CD4-positive, alpha-beta T cell treated with Interleukin-6 at 100 ng/mL for 8 hours (primary cell): Measurements from ENCODE around the gene CUEDC1.

Experiments
- DNase-seq: peaks from one replicate; pipeline ENCODE4 v3.0.0-alpha.2; 2020; ENCODE audit warnings: mixed read lengths, low spot score

CUEDC1 gene

DNA sequence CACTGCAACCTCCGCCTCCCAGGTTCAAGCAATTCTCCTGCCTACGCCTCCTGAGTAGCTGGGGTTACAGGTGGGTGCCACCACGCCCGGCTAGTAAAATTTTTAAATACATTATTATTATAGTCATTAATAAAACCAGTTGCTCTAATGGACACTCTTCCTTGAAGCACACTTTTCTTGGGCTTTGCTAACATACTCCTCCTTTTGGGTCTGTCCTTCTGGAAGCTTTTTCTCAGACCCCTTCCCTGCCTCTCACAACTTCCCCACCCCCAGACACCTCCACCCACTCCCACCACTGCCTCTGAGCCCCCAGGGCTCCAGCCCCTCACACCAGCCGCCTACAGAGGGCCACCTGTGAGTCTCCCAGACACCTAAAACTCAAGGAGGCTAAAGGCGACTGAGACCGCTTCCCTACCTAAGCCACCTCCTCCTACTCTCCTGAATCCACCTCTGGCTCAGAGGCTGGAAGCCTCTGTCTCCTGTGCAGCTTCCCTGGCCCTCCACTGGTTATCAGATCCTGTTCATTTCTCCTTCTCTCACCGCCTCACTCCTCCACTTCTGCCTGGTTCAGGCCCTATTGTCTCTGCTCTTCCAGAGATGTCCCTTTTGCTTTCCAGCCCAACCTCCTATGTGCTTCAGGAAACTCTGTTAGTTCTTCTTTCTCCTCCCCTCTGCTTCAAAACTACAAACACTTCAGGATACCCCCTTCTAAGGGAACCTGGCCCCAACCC is 2.1 kb upstream of the CUEDC1 start:
- no peak for DNase-seq

DNA sequence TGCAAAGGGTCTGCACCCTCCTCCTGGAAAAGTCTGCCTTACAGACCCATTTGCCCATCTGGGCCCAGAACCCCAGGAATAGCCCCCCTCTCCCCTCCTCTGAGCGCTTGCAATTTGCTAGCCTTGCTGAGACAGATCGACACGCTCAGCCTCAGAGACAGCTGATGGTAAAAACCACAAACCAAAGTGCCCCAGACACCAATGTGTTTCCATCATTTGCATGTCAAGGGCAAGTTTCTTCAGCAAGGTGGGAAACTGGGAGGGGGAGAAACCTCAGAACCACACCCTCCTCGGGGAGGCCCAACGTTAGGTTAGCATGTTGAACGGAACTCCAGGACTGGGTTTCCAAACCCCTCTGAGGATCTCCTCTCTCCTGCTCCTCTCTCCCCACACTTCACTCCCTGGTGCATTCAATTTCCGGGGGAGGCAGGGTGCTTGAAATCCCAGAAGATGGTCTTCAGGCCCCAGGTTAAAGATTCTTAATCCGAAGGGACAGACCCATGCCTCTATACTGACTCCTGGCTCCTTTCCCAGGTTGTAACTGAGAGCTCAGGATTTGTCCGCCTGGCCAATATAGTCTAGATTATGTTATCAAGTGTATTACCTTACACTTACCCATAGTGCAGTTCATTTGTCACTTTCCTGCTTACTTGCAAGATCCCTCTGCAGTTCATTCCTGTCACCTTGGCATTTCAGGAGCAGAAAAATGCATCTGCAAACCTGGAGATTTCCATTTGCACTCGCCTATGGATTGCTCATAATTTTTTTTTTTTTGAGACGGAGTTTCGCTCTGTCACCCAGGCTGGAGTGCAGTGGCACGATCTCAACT is 1.3 kb upstream of the CUEDC1 start:
- DNase-seq: peak; percentile 33

DNA sequence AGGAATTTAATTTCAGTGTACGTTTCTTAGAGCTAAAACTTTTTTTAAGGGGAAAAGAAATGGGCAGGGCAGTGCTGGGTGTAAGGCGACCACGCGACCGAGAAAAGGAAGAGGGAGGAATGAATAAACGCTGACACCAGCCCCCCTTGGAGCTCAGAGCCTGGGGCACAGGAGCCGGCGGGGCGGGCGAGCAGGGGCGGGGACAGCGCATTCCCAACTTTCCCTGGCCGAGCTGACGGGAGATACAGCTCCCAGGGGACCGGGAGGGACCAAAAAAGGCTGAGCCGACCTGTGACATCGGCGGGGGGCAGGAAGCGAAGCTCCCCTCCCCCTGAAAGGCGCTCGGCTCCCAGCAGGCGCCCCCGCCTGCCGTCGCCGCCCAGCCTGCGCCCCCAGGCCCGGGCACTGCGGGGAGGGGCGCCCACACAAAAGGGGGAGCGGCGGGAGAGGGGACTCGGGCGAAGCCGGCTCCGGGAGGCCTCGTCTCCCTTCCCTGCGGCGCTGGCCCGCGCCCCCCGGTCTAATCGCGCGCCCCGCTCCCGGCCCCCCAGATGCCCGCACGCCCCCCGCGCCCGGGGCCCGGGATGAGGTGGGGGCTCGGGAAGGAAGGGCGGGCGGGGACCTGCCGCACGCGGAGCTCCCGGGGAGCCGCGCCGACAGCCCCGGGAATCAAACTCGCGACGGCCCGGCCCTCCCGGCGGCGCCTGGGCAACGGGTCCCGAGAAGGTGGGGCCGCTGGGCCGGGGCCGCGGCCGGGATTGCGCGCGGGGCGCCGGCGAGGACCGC is 622 bp downstream of the CUEDC1 start:
- DNase-seq: no peak

DNA sequence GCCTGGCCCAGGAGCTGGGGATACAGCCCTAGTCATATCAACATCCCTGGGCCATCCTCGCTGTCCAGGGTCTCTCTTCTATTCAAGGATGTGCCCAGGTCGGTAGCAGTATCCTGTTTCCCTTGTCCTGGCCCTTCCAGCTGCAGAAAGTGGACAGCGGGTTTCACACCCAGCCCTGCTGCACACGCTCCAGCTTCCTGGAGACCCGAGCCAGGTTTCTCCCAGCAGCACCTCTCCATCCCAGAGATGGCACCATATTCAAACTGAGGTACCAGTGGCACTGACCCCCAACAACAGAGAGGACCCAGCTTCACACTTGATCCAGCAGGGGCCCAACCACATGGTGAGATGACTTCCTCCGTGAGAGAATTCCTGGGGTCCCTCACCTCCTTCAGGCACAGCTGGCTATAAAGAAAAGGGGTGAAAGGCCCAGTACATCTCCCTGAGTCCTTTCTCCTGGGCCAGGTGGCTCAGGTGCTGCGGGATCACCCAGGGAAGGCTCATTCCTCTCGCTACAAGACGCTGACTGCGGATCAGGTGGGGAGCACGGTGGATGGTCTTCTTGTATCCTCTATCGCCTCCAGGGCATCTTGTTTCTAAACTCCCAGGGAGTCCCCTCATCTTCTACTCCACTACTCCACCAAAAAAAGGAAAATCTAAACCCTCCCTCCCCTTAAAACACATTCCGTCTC is 1.4 kb downstream of the CUEDC1 start:
- no peak for DNase-seq

DNA sequence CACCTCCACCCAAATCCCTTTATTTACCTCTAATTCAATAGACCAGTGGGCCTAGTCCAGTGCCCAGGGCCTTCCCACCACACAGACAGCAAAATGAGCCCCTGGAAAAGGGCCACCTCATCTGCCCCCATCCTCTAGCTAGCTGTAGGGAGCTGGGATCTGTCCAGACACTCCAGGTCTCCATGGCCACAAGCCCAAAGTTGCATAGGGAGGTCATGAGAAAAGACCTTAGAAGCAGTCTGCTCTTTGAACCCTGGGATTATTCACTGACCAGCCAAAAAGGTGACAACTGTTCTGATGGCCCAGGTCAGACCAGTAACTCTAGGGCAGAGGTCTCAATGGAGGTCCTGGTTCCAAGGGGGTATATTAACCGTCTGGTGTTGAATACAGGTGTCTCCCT is 2.0 kb downstream of the CUEDC1 start:
- no peak for DNase-seq

DNA sequence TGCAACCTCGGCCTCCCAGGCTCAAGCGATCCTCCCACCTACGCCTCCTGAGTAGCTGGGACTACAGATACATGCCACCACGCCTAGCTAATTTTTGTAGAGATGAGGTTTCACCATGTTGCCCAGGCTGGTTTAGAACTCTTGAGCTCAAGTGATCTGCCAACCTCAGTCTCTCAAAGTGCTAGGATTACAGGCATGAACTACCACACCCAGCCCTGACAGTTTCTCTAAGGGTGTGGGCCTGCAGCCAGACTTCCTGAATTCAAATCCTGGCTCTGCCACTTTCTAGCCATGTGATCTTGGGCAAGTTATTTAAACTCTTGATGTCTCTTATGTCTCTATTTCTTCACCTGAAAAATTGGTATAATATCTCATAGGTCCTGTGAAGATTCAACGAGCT is 5.6 kb downstream of the CUEDC1 start:
- no peak for DNase-seq

DNA sequence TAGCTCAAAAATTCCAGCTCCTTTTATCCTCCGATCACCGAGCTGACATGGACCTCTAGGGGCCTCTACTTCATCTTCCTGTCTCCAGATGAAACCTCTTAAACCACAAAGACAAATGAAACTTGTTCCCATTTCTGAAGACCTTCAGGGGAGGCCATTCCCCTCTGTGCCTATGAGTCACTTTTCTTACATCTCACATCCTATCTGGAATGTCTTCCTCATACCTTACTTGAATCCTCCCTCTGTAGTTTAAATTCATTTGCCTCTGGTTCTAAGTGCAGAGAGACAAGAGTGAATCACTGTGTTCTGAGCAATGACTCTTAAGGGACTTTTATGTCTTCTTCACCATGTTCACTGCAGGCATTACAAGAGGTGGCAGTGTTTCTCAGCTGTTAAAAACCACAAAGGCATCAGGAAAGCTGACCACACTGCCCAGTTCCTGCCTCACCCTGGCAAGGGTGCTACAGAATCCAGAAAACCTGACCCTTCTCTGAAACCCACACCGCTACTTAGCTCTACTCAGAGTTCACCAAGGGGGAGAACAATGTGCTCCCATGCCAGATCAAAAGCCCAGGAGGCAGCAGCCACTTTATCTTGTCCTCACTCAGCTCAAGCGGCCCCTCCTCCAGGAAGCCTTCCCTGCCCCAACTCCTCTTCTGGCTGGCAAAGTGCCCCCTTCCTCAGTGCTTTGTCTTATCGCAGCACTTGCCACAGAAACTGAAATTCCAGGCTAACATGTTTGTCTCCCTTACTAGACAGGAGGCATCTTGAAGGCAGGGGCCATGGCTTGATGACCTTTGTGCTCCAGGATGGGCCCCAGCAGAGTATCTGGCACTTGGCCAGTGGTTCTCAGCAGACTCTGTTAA is 6.4 kb downstream of the CUEDC1 start:
- DNase-seq: no peak

DNA sequence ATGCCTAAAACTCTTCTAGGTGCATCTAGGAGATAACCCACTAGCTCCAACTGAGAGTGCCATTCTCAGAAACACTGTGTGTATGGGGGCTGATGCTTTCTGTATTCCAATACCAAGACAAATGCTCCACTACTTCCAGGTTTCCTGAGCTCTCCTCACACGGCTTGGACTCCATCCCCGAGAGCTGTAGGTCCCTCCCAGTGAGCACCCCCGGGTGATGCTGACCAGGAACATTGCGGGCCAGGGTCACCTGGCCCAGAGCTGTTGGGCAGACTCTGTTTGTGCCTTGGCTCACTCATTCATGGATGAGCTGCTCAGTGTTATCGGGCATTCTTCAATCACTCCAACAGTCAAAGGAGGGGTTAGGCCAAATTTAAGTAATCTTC is 7.0 kb downstream of the CUEDC1 start:
- DNase-seq: no peak

DNA sequence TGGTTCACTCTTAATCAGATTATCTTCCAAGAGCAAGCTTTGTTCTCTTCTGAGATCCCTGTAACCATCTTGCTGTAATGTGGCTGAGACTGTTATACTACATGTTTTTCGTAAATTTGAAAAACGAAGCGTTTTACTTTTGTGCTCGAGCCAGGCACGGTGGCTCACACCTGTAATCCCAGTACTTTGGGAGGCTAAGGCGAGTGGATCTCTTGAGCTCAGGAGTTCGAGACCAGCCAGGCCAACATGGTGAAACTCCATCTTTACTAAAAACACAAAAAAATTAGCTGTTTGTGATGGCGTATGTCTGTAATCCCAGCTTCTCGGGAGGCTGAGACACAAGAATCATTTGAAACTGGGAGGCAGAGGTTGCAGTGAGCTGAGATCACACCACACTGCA is 7.8 kb downstream of the CUEDC1 start:
- DNase-seq: no peak

DNA sequence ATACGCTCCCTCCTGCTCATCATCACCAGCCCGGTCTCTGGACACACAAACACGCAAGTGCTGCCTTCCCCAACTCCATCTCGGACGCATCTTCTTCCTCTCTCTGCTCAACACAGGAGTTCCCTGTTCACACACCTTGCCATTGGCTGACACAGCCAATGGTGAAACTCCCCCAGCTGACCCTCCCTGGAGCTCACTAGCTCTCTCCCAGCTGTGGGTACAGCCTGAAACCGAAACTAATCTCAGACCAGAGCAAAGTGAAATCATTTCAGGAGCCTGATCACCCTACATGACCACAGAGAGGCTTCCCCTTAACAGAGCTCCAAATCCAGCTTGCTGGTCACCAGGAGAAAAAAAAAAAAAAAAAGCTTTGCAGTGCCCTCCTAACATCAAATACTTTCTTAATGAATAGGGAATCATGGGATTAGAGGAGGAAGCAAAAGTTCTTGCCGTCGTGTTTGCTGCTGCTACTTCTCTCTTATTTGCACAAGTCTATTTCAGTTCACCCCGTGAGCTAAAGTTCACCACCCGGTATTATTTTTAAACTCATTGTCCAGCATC is 8.3 kb downstream of the CUEDC1 start:
- DNase-seq: peak; percentile 42

DNA sequence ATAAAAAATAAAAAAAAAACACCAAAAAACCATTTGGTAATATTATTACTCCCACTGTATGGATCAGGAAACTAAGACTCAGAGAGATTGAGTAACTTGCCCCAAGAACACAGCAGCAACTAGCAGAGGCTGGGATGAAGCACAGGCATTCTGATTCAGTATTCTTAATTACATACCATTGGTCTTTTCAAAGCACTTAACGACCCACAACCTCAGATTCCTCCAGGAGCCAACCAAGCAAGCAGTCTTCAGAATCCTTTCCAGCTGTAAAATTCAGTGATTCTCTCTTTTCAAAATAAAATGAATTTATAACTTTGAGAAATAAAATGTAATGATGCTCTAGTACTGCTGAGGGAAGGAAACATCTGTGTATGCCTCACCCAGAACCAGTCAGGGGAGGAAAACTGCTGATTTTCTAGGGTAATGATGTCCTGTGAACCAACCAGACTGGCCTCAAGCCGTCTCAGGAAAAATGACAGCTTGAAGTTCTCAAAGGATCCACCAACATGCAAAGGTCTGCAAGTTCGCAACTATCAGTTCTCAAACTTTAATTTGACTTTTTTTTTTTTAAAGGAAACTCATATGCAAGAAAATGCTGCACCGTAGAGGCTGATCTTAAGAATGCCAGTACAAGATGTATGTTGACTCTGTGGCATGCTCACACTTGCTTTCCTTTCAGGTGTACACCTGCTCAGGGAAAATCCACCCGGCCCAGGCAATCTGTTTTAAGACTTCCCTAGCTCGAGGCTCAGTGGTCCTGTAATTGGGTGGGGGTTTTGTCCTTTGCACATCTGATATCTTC is 9.0 kb downstream of the CUEDC1 start:
- DNase-seq: no peak

DNA sequence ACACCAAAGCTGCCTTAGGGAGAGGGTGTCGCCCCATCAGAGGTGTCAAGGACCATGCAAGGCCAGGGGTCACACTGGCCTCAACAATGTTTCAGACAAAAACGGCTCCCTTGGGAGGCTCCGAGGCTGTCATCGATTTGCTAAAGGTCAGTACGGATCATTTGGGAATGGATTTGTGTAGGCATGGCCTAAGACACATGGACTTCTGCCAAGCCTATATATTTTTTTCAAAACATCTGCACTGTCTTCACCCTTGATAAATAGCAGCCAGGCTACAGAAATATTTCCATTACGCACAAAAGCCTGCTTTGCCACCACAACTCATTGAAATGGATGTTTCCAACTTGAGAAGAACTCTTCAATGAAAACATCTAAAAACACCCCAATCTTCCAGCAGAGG is 10.3 kb downstream of the CUEDC1 start:
- no peak for DNase-seq

DNA sequence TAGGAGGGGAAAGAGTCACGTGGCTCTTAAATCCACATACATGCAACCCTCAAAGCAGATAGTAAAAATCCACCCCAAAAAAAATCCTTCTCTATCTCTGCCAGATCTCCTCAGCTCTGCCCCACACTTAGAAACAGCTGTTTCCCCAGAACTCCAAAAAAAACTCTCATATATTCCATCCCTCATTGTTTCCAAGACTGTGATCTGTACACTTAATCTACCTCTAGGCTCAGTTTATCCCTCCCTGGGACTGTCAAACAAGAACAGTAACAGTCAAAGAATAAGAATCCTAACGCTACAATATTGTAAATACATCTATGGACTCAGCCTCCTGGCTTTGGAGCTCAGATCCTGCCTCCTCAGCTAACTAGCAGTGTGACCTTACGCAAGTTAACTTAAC is 11.6 kb downstream of the CUEDC1 start:
- DNase-seq: no peak

DNA sequence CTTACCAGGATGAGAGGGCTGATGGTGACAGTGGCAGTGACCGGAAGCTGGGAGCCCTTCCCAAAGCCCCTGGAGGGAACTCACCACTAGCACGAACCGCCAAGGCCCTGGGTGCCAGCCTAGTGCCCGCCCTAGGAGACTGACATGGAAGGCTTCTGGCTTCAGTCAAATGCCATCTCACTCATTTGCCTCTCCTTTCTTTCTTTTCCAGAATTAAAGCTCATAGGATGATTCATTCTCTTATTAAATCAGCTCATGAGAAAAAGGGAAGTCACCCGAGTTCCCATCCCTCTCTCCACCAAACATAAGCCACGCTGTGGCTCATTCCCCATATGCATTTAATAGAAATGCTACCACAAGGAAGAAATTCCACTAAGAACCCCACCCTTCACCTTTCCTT is 12.1 kb downstream of the CUEDC1 start:
- DNase-seq: no peak

DNA sequence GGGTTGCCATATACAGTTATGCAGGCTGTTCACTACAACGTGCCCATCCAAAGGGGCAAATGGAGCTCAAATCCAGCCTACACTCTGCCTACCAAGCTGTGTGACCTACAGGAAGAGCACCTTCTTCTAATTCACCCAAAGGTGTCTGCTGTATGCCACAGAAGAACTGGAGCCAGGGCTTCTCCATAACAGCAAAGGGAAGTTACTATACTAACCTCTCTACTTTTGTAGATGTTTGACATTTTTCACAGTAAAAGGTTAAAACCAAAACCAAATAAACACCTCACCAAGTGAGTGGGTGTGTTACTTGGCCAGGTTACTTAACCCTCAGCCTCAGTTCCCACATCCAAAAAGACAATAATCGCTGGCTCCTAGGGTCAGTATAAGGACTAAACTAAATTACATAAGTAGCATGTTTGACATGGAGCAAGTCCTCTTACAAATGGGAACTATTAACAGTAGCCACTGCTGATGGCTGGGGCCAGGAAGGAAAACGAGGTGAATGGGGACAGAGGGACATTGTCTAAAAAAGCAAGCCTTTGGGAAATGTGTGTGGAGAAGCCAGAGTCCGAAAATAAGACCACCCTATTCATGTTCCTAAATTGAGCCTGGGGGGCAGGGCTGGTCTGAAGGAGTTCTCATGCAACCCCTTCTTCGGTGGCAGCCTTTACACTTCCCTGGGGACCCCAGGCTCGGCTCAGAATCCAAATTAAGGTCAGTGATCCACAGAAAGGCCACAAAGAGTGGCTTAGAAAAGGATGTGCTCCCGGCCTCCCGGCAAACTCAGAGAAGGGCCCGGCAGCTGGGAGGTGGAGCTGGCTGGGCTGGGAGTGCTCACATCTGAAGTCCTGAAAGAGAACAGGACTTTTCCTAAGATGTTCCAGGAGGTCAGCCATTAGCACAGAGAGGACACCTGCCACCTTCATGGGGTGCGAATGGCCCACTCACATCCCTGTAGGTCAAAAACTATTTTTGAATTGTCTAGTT is 13.5 kb downstream of the CUEDC1 start:
- DNase-seq: no peak

DNA sequence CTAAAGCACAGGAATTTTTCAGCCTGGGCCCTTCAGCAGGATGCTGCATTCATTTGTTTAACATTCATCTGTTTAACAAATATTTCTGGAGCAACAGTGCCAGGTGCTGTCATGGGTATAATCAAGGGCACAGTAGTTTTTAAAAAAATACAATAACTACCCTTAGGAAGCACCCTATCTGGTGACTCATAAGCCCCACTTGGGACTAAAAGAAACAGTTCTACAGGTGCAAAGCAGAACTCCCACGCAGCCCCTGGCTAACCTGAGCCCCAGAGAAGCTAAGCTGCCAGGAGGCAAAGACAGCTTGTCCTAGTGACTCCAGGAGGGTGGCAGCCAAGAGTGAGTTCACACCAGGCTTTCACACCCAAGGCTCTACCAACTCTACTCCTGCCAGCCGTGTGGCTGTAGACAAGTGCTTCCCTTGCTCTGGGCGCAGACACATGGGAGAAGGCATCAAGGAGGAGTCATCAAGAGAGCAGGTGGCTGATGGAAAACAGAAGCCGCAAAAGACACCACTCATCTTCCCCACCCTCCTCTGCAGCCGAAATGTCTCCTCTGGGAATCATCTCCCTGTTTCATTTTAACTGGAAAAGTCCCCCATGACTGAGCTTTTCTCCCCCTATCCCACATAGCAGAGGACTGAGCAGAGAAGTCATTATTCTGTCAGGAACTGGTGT is 14.4 kb downstream of the CUEDC1 start:
- no peak for DNase-seq

DNA sequence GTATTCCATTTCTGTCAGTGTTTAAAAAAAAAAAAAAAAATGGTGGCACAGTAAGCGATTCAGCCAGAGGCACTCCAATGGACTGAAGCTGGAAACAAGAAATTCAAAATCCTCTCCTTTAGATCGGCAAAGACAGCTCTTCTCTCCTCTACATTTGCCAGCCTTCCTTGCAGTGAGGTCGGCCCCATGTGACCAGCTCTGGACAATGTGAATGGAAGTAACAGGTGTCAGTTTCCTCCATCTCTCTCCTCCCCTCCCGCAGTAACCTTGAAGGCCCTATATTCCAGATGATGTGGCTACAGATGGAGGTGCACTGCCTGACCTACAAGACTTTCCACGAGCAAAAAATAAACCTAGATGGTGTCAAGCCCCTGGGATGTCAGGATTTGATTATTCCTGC is 15.0 kb downstream of the CUEDC1 start:
- no peak for DNase-seq

DNA sequence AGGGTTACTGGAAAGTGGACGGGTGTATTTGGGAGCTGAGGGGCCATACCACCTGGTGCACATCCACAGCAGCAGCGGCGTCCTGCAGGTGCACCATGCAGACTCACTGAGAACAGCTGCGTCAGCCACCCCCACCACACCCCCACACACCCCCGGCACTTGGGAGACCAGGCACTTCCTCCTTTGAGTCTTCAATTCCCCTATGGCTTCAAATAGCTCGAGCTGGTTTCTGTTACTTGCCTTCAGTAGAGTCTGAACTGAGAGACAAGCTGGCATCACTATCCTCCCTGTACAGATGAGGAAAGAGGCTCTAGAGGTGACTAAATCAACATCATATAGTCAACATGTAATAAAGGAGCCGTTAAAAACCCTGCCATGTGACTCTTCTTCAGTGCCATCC is 15.4 kb downstream of the CUEDC1 start:
- no peak for DNase-seq
